HCT116 (cell line): ENCODE results near the gene NCLN. TPM values are rescaled to one million over a fixed set of nuclear protein-coding genes. Genes with fewer than 3 reads are reported as not detected.

Experiments
- ATAC-seq: fragments of 200-7000 bp; cut with Tn5 transposase; 2 replicates; pipeline ENCODE4 v1.9.1; 2020; ENCODE audit warnings: mild to moderate bottlenecking, moderate library complexity
- BruUV-seq: library from RNA; stranded (reverse); fragments of 400-500 nt; replicated peaks from 2 replicates; lab custom pipeline; 2021; lab: Mats Ljungman, UMichigan
- CTCF ChIA-PET: fragments of 300-600 bp; sonication (Branson Sonifier 250); formaldehyde crosslinking; loops from one replicate; lab custom pipeline; 2021; ENCODE audit warnings: antibody characterized with exemption; lab: Charles Lee
- POLR2A ChIA-PET: fragments of 300-600, 350-600 bp; sonication (Branson Sonifier 250); formaldehyde crosslinking; loops from one replicate; lab custom pipeline; 2021; ENCODE audit warnings: antibody characterized with exemption; lab: Charles Lee
- RAD21 ChIA-PET, 2 experiments: fragments of 300-600 bp; sonication (Branson Sonifier 250); formaldehyde crosslinking; loops; one replicate each; lab custom pipeline; 2023; ENCODE audit warnings: low total read pairs in 2 of 2; ENCODE audit not compliant: uncharacterized antibody in 2 of 2, unreplicated experiment in 2 of 2, low non-redundant PET in 1 of 2; lab: Charles Lee
- DNase-seq: peaks from one replicate; pipeline ENCODE4 v3.0.0-alpha.2; 2010; ENCODE audit warnings: low read depth, low spot score
- H2AFZ ChIP-seq: fragments of 200-600 bp; shearing (Covaris generic), sonication (generic); 2 replicates; pipeline ENCODE4 v1.6.1; 2017; ENCODE audit warnings: low read depth, mixed run types, mixed read lengths, antibody characterized with exemption, low read length; ENCODE audit not compliant: poor library complexity, severe bottlenecking
- H3K27ac ChIP-seq: 2 replicates; pipeline ENCODE4 v1.5.1; 2012; ENCODE audit warnings: low read depth, low read length
- H3K27me3 ChIP-seq: fragments of 200-600 bp; sonication (generic); 2 replicates; pipeline ENCODE4 v1.6.1; 2016; ENCODE audit warnings: mixed run types, low read length, mixed read lengths; ENCODE audit not compliant: insufficient read depth
- H3K36me3 ChIP-seq, 2 experiments: fragments of 200-500 bp in 1 of 2; fragments of 200-600 bp in 1 of 2; sonication (Bioruptor generic) in 1 of 2; sonication (generic) in 1 of 2; 2 replicates each; pipeline versions ENCODE4 v1.5.1 to v1.6.1; 2014 to 2016; ENCODE audit warnings: low read length in 2 of 2, inconsistent platforms in 1 of 2, mixed read lengths in 1 of 2, mixed run types in 1 of 2; ENCODE audit not compliant: insufficient read depth in 2 of 2, control insufficient read depth in 1 of 2
- H3K4me1 ChIP-seq, 2 experiments: fragments of 200-600 bp in 1 of 2; sonication (generic) in 1 of 2; 2 replicates each; pipeline versions ENCODE4 v1.5.1 to v1.6.1; 2012 to 2017; ENCODE audit warnings: low read length in 2 of 2, inconsistent platforms in 1 of 2, mild to moderate bottlenecking in 1 of 2, mixed read lengths in 1 of 2, mixed run types in 1 of 2, moderate library complexity in 1 of 2; ENCODE audit not compliant: insufficient read depth in 2 of 2, control insufficient read depth in 1 of 2
- H3K4me2 ChIP-seq: fragments of 200-600 bp; sonication (generic); 2 replicates; pipeline ENCODE4 v1.6.1; 2017; ENCODE audit warnings: mixed run types, low read length, mixed read lengths
- H3K4me3 ChIP-seq, 2 experiments: fragments of 200-600 bp in 1 of 2; sonication (generic) in 1 of 2; replicated peaks in 1 of 2; 2 replicates each; pipeline ENCODE4 v1.5.1; 2011 to 2016; ENCODE audit warnings: low read length in 2 of 2, control low read depth in 1 of 2, low read depth in 1 of 2, mild to moderate bottlenecking in 1 of 2, mixed read lengths in 1 of 2, mixed run types in 1 of 2
- H3K79me2 ChIP-seq: fragments of 200-600 bp; sonication (generic); 2 replicates; pipeline ENCODE4 v1.6.1; 2017; ENCODE audit warnings: mild to moderate bottlenecking, mixed run types, low read length, moderate library complexity, mixed read lengths; ENCODE audit not compliant: insufficient read depth
- H3K9ac ChIP-seq: fragments of 200-600 bp; sonication (generic); 2 replicates; pipeline ENCODE4 v1.6.1; 2016; ENCODE audit warnings: low read length, mixed read lengths
- H3K9me2 ChIP-seq: fragments of 200-600 bp; sonication (generic), shearing (Covaris generic); 2 replicates; pipeline ENCODE4 v1.6.1; 2017; ENCODE audit warnings: mixed run types, mild to moderate bottlenecking, moderate library complexity; ENCODE audit not compliant: insufficient read depth
- H3K9me3 ChIP-seq, 2 experiments: fragments of 200-500 bp in 1 of 2; fragments of 200-600 bp in 1 of 2; sonication (Bioruptor generic) in 1 of 2; sonication (generic) in 1 of 2; 2 replicates each; pipeline ENCODE4 v1.6.1; 2014 to 2017; ENCODE audit warnings: low read length in 2 of 2, mixed read lengths in 2 of 2, inconsistent platforms in 1 of 2, low read depth in 1 of 2, mild to moderate bottlenecking in 1 of 2, mixed run types in 1 of 2, moderate library complexity in 1 of 2; ENCODE audit not compliant: control insufficient read depth in 1 of 2, insufficient read depth in 1 of 2
- H4K20me1 ChIP-seq: fragments of 200-600 bp; sonication (generic), shearing (Covaris generic); 2 replicates; pipeline ENCODE4 v1.6.1; 2017; ENCODE audit warnings: mixed run types, mild to moderate bottlenecking, moderate library complexity; ENCODE audit not compliant: insufficient read depth
- ATF3 ChIP-seq: IDR thresholded peaks from 2 replicates; pipeline ENCODE4 v1.6.1; 2012
- CBX3 ChIP-seq: IDR thresholded peaks from 2 replicates; pipeline ENCODE4 v1.6.1; 2012; ENCODE audit warnings: low read depth
- CEBPB ChIP-seq: IDR thresholded peaks from 2 replicates; pipeline ENCODE4 v1.6.1; 2012; ENCODE audit warnings: low read depth
- EGR1 ChIP-seq: IDR thresholded peaks from 2 replicates; pipeline ENCODE4 v1.6.1; 2012; ENCODE audit warnings: low read depth
- ELF1 ChIP-seq: IDR thresholded peaks from 2 replicates; pipeline ENCODE4 v1.6.1; 2012; ENCODE audit warnings: low read depth, borderline replicate concordance
- FOSL1 ChIP-seq: IDR thresholded peaks from 2 replicates; pipeline ENCODE4 v1.6.1; 2012; ENCODE audit warnings: low read depth
- JUND ChIP-seq: IDR thresholded peaks from 2 replicates; pipeline ENCODE4 v1.6.1; 2012
- POLR2A ChIP-seq: IDR thresholded peaks from 2 replicates; pipeline ENCODE4 v1.7.0; 2011; ENCODE audit warnings: borderline replicate concordance; ENCODE audit not compliant: insufficient read depth, insufficient read length; ENCODE audit errors: extremely low read depth
- POLR2AphosphoS5 ChIP-seq: IDR thresholded peaks from 2 replicates; pipeline ENCODE4 v1.6.1; 2011; ENCODE audit warnings: mild to moderate bottlenecking, low read depth, low read length, moderate library complexity
- RAD21 ChIP-seq: IDR thresholded peaks from 2 replicates; pipeline ENCODE4 v1.6.1; 2012; ENCODE audit warnings: low read depth, mild to moderate bottlenecking
- REST ChIP-seq: IDR thresholded peaks from 2 replicates; pipeline ENCODE4 v1.6.1; 2012; ENCODE audit warnings: low read depth
- SP1 ChIP-seq: IDR thresholded peaks from 2 replicates; pipeline ENCODE4 v1.6.1; 2012; ENCODE audit warnings: low read depth
- ZFX ChIP-seq: fragments of 450-650 bp; IDR thresholded peaks from 2 replicates; pipeline ENCODE4 v1.6.1; 2017
- intact Hi-C: fragments of 100-400 bp; cut with micrococcal nuclease; formaldehyde crosslinking; loops from 2 replicates; pipeline ENCODE4 v1.10.0; 2022
- total RNA-seq: library from RNA; stranded (reverse); gene quantifications from one replicate; pipeline ENCODE4 v1.2.1, GENCODE V29; 2021; ENCODE audit not compliant: unreplicated experiment
- TF ChIP-seq, protein P1 (sequence below), 3 experiments: fragments of 200-600 bp in 1 of 3; sonication (generic) in 1 of 3; IDR thresholded peaks in 2 of 3; conservative IDR thresholded peaks in 1 of 3; 2 replicates each; pipeline ENCODE4 v1.5.1; 2012 to 2017; ENCODE audit warnings: low read depth in 2 of 3, low read length in 2 of 3, antibody characterized with exemption in 1 of 3, borderline replicate concordance in 1 of 3, control low read depth in 1 of 3, mild to moderate bottlenecking in 1 of 3, mixed read lengths in 1 of 3, mixed run types in 1 of 3, moderate library complexity in 1 of 3; ENCODE audit not compliant: insufficient read depth in 1 of 3

NCLN gene
- total RNA-seq, 1 experiment from 2014 or later, result 119 TPM

DNA sequence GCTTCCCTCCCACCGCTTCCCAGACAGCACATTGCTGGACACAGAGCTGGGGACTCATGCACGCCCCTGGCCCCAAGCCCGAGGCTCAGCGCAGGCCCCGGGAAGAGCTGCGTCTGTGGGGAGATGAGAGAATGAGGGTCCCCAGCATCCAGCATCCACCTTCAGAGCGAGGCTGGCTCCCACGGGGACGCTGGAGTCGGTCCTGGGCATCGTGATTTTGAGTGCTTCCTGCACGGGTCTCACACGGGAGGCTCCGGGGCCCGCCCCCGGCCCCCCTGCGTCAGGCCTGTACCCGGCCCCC, 4.7 kb downstream of the NCLN start:
- Histone ChIP-seq H3K4me2 (no peak overlapping the region), H3K4me1 (peaks cover 10 to 24% of the 10 kb centered on the region in 2 experiments; a peak in 3 of 4 replicates), H3K9me3 (no peaks in the 10 kb centered on the region), H3K27ac (no peak overlapping the region; the same call in 1 of the 2 replicates), H4K20me1 (peaks cover 9% of the 10 kb centered on the region; the same call in 1 of the 2 replicates), H2AFZ (no peak overlapping the region), H3K9ac (no peak overlapping the region), H3K4me3 (no peak overlapping the region), H3K36me3 (peaks cover 6 to 39% of the 10 kb centered on the region in 2 experiments; a peak in 3 of 4 replicates), H3K9me2 (no peaks in the 10 kb centered on the region), H3K79me2 (peaks cover 92% of the 10 kb centered on the region), H3K27me3 (no peaks in the 10 kb centered on the region)
- ChIA-PET POLR2A (no interaction called here), RAD21 (no interaction called here), CTCF (no interaction called here)
- intact Hi-C loops, result no loop called here
- no peak for TF ChIP-seq JUND
- no peak for TF ChIP-seq CEBPB
- TF ChIP-seq SP1, result no peak
- no peak for TF ChIP-seq POLR2A
- no peak for TF ChIP-seq FOSL1
- TF ChIP-seq EGR1, result no peak
- TF ChIP-seq ATF3, result no peak
- no peak for TF ChIP-seq ZFX
- no peak for TF ChIP-seq REST
- TF ChIP-seq CBX3, result no peak
- no peak for TF ChIP-seq RAD21
- TF ChIP-seq, protein P1, sequence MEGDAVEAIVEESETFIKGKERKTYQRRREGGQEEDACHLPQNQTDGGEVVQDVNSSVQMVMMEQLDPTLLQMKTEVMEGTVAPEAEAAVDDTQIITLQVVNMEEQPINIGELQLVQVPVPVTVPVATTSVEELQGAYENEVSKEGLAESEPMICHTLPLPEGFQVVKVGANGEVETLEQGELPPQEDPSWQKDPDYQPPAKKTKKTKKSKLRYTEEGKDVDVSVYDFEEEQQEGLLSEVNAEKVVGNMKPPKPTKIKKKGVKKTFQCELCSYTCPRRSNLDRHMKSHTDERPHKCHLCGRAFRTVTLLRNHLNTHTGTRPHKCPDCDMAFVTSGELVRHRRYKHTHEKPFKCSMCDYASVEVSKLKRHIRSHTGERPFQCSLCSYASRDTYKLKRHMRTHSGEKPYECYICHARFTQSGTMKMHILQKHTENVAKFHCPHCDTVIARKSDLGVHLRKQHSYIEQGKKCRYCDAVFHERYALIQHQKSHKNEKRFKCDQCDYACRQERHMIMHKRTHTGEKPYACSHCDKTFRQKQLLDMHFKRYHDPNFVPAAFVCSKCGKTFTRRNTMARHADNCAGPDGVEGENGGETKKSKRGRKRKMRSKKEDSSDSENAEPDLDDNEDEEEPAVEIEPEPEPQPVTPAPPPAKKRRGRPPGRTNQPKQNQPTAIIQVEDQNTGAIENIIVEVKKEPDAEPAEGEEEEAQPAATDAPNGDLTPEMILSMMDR (IDR thresholded peaks at IDR 0.05 in 2 of 3, conservative IDR thresholded peaks at IDR 0.05 in 1 of 3; ENCODE audit: borderline replicate concordance in 1 of 3, insufficient read depth in 1 of 3, low read depth in 2 of 3, low read length in 2 of 3), result no peak
- TF ChIP-seq POLR2AphosphoS5, result no peak
- TF ChIP-seq ELF1, result no peak
- DNase-seq (no peak), ATAC-seq (no peak)
- BruUV-seq, result no TSS peak
